HepG2 (cell line): ENCODE results near the gene ARL4D. TPM values are rescaled to one million over a fixed set of nuclear protein-coding genes. Genes with fewer than 3 reads are reported as not detected.

ENCODE experiments used
- ATAC-seq: fragments of 200-7000 bp; cut with Tn5 transposase; 3 replicates; pipeline ENCODE4 v1.9.1; 2020; ENCODE audit warnings: mild to moderate bottlenecking, moderate library complexity
- BruUV-seq: library from RNA; stranded (reverse); fragments of 400-500 nt; replicated peaks from 2 replicates; lab custom pipeline; 2021; lab: Mats Ljungman, UMichigan
- CTCF ChIA-PET: fragments of 300-600 bp; formaldehyde crosslinking; extraction: SDS; loops from one replicate; lab custom pipeline; 2021; ENCODE audit warnings: low total read pairs, inconsistent platforms, low intra/inter-chr PET ratio; lab: Yijun Ruan, JAX
- POLR2A ChIA-PET: fragments of 350-600 bp; sonication (Branson Sonifier 250); formaldehyde crosslinking; loops from one replicate; lab custom pipeline; 2020; ENCODE audit warnings: antibody characterized with exemption, inconsistent platforms; lab: Yijun Ruan, JAX
- DNase-seq: peaks from one replicate; pipeline ENCODE4 v3.0.0-alpha.2; 2015; ENCODE audit warnings: low spot score
- FAIRE-seq: peaks from 3 replicates; lab custom pipeline; 2011; peaks lifted over from hg19 to GRCh38; lab: Jason Lieb, UNC
- H2AFZ ChIP-seq: one replicate; pipeline ENCODE4 v1.6.1; 2011; ENCODE audit warnings: low read length, inconsistent platforms
- H3K27ac ChIP-seq: fragments of 300-600 bp; 3 replicates; pipeline ENCODE4 v1.8.0; 2011; ENCODE audit warnings: mixed run types, mild to moderate bottlenecking, mixed read lengths, low read length, inconsistent platforms; ENCODE audit not compliant: insufficient read depth; ENCODE audit errors: extremely low read length
- H3K27me3 ChIP-seq, 2 experiments: fragments of 200-600 bp in 1 of 2; 2 replicates in 1 of 2; 3 replicates in 1 of 2; pipeline versions ENCODE4 v1.6.0 to v1.8.0; 2011; ENCODE audit warnings: low read length in 2 of 2, mild to moderate bottlenecking in 2 of 2, moderate library complexity in 2 of 2, inconsistent platforms in 1 of 2; ENCODE audit not compliant: insufficient read depth in 2 of 2, control insufficient read depth in 1 of 2
- H3K36me3 ChIP-seq, 2 experiments: fragments of 200-600 bp in 1 of 2; replicated peaks in 1 of 2; 2 replicates in 1 of 2; 3 replicates in 1 of 2; pipeline versions ENCODE4 v1.5.1 to v1.8.0; 2011; ENCODE audit warnings: low read length in 2 of 2, inconsistent platforms in 1 of 2; ENCODE audit not compliant: insufficient read depth in 2 of 2, control insufficient read depth in 1 of 2
- H3K4me1 ChIP-seq: 2 replicates; pipeline ENCODE4 v1.5.1; 2012; ENCODE audit warnings: low read length, inconsistent platforms; ENCODE audit not compliant: insufficient read depth
- H3K4me2 ChIP-seq: 2 replicates; pipeline ENCODE4 v1.6.0; 2011; ENCODE audit warnings: low read depth, low read length, inconsistent platforms
- H3K4me3 ChIP-seq, 3 experiments: fragments of 200-600 bp in 1 of 3; sonication (generic), shearing (Covaris generic) in 1 of 3; replicated peaks in 1 of 3; 2 replicates each; pipeline ENCODE4 v1.5.1; 2011 to 2016; ENCODE audit warnings: low read length in 3 of 3, inconsistent platforms in 2 of 3, low read depth in 2 of 3, mild to moderate bottlenecking in 2 of 3, control low read depth in 1 of 3, mixed read lengths in 1 of 3; ENCODE audit not compliant: insufficient read depth in 1 of 3
- H3K79me2 ChIP-seq: one replicate; pipeline ENCODE4 v1.6.1; 2011; ENCODE audit warnings: low read length, inconsistent platforms; ENCODE audit not compliant: insufficient read depth
- H3K9ac ChIP-seq: 2 replicates; pipeline ENCODE4 v1.6.0; 2011; ENCODE audit warnings: mild to moderate bottlenecking, low read depth, low read length, inconsistent platforms; ENCODE audit not compliant: insufficient read depth
- H3K9me3 ChIP-seq: 2 replicates; pipeline ENCODE4 v1.5.1; 2012; ENCODE audit warnings: mild to moderate bottlenecking, low read length
- H4K20me1 ChIP-seq: 2 replicates; pipeline ENCODE4 v1.6.0; 2011; ENCODE audit warnings: inconsistent platforms, mild to moderate bottlenecking, low read length, moderate library complexity; ENCODE audit not compliant: insufficient read depth
- ELF1 ChIP-seq: sonication (generic); formaldehyde crosslinking; IDR thresholded peaks from 2 replicates; pipeline ENCODE4 v1.4.0; 2020; ENCODE audit warnings: missing genetic modification reagents
- FOSL2 ChIP-seq: sonication (generic); formaldehyde crosslinking; IDR thresholded peaks from 2 replicates; pipeline ENCODE4 v1.4.0; 2020; ENCODE audit warnings: missing genetic modification reagents
- HNRNPH1 ChIP-seq: fragments of 200-400 bp; formaldehyde crosslinking; optimal IDR thresholded peaks from 2 replicates; pipeline ENCODE3; 2017; ENCODE audit warnings: mild to moderate bottlenecking, low read depth, low read length
- HNRNPLL ChIP-seq: fragments of 200-400 bp; formaldehyde crosslinking; IDR thresholded peaks from 2 replicates; pipeline ENCODE4 v1.6.1; 2017; ENCODE audit warnings: mild to moderate bottlenecking, low read depth, low read length; ENCODE audit not compliant: poor library complexity, severe bottlenecking
- JUN ChIP-seq: sonication (generic); formaldehyde crosslinking; IDR thresholded peaks from 2 replicates; pipeline ENCODE4 v1.4.0; 2020; ENCODE audit warnings: mild to moderate bottlenecking, missing genetic modification reagents
- SP140L ChIP-seq: sonication (generic); formaldehyde crosslinking; IDR thresholded peaks from 2 replicates; pipeline ENCODE4 v1.4.0; 2020; ENCODE audit warnings: missing genetic modification reagents, borderline replicate concordance
- ZMYM4 ChIP-seq: sonication (generic); formaldehyde crosslinking; IDR thresholded peaks from 2 replicates; pipeline ENCODE4 v1.8.1; 2023; ENCODE audit warnings: mild to moderate bottlenecking, missing genetic modification reagents
- ZNF20 ChIP-seq: sonication (generic); formaldehyde crosslinking; IDR thresholded peaks from 2 replicates; pipeline ENCODE4 v1.4.0; 2020; ENCODE audit warnings: mild to moderate bottlenecking, moderate library complexity, missing genetic modification reagents
- ZNF333 ChIP-seq: sonication (generic); formaldehyde crosslinking; IDR thresholded peaks from 2 replicates; pipeline ENCODE4 v1.4.0; 2020; ENCODE audit warnings: mild to moderate bottlenecking, missing genetic modification reagents, borderline replicate concordance
- ZNF598 ChIP-seq: sonication (generic); formaldehyde crosslinking; IDR thresholded peaks from 2 replicates; pipeline ENCODE4 v1.5.1; 2020; ENCODE audit warnings: mild to moderate bottlenecking, missing genetic modification reagents, borderline replicate concordance
- WGBS: methylation state at CpG from one replicate; pipeline ENCODE4 v1.1.6; 2017; ENCODE audit warnings: low lambda C conversion rate; 5-methylcytosine and 5-hydroxymethylcytosine counted together
- in situ Hi-C: cut with HindIII; loops from 2 replicates; pipeline ENCODE4 v1.10.0; 2017; ENCODE audit warnings: low pct_unique_long_range_greater_than_20kb; ENCODE audit not compliant: extremely low pct_ligation_motif_present
- intact Hi-C: fragments of 100-400 bp; cut with micrococcal nuclease; formaldehyde crosslinking; loops from one replicate; pipeline ENCODE4 v1.10.0; 2022; ENCODE audit not compliant: unreplicated experiment
- polyA plus RNA-seq, 8 experiments: library from polyadenylated mRNA; depleted of rRNA in 3 of 8; stranded (reverse) in 7 of 8; unstranded in 1 of 8; fragments of >200 nt; fragmentation: Illumina TruSeq in 4 of 8; extraction: Trizol in 4 of 8; gene quantifications; 2 replicates each; pipeline versions ENCODE4 v1.2.1 to v1.2.3, GENCODE V29; 2011 to 2016; ENCODE audit warnings: low read depth in 4 of 8, missing spikeins in 1 of 8, mixed read lengths in 1 of 8; ENCODE audit not compliant: insufficient read depth in 1 of 8
- total RNA-seq, 5 experiments: library from RNA; depleted of rRNA; stranded (reverse); fragments of >200 nt; fragmentation: Illumina TruSeq; extraction: Trizol; gene quantifications; 2 replicates each; pipeline ENCODE4 v1.2.3, GENCODE V29; 2016; ENCODE audit warnings: low read depth in 1 of 5
- TF ChIP-seq, protein P1 (sequence below): sonication (generic); formaldehyde crosslinking; IDR thresholded peaks from 2 replicates; pipeline ENCODE4 v1.4.0; 2020; ENCODE audit warnings: missing genetic modification reagents

ARL4D gene
- total and polyA plus RNA-seq, 2 of the 13 experiments (the other 11 are each of a cell fraction or from before 2014, with no cell fraction given): 9.0 to 25.9 TPM

DNA sequence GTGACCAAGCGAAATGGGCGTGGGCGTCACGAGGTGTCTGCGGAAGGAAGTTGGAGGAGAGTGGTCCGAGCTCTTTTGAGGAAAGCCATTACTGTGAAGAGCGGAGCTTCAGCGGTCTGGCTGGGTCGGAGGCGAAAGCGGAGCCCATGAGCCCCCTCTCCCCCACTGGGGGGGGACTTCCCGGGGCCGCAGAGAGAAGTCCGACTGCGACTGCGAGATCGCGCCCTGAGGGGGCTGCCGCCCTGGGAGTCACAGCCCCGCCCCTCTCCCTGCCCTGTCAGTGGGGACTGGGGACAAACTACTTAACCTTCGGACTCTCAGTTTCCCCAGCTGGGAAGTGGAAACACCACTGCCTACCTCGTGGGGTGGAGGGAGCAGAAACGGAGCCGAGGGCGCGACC, 20.0 kb upstream of the ARL4D start:
- Histone ChIP-seq H3K4me2 (no peak overlapping the region), H2AFZ (no peak overlapping the region), H3K27me3 (no peaks in the 10 kb centered on the region; a peak in 1 of 5 replicates), H3K4me3 (no peak overlapping the region), H3K79me2 (no peaks in the 10 kb centered on the region), H3K36me3 (no peaks in the 10 kb centered on the region), H3K9ac (no peak overlapping the region), H3K27ac (no peak overlapping the region), H4K20me1 (no peaks in the 10 kb centered on the region), H3K9me3 (peaks cover 21% of the 10 kb centered on the region), H3K4me1 (peaks cover 44% of the 10 kb centered on the region)
- intact Hi-C loops (no loop called here), in situ Hi-C loops (no loop called here)
- ATAC-seq: no peak
- no peak for DNase-seq
- ChIA-PET CTCF (no interaction called here), POLR2A (interaction anchor here (1.9 to 5.8 kb wide), 4 partner anchors 9 to 20 kb away, joined by 8 to 45 read pairs (median 10); partner anchors contain the start of gene ARL4D)
- TF ChIP-seq HNRNPH1 (no peak), SP140L (CRISPR knock-in tag) (no peak), ZNF333 (no peak), HNRNPLL (peak; percentile 21), ZNF20 (no peak), ZNF598 (CRISPR knock-in tag) (no peak), ELF1 (CRISPR knock-in tag) (no peak), ZMYM4 (CRISPR knock-in tag) (no peak), JUN (CRISPR knock-in tag) (no peak), FOSL2 (CRISPR knock-in tag) (no peak)
- TF ChIP-seq, protein P1, sequence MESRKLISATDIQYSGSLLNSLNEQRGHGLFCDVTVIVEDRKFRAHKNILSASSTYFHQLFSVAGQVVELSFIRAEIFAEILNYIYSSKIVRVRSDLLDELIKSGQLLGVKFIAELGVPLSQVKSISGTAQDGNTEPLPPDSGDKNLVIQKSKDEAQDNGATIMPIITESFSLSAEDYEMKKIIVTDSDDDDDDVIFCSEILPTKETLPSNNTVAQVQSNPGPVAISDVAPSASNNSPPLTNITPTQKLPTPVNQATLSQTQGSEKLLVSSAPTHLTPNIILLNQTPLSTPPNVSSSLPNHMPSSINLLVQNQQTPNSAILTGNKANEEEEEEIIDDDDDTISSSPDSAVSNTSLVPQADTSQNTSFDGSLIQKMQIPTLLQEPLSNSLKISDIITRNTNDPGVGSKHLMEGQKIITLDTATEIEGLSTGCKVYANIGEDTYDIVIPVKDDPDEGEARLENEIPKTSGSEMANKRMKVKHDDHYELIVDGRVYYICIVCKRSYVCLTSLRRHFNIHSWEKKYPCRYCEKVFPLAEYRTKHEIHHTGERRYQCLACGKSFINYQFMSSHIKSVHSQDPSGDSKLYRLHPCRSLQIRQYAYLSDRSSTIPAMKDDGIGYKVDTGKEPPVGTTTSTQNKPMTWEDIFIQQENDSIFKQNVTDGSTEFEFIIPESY (CRISPR knock-in tag): 0 out of 2 replicates have a peak, but pooled peaks have one; percentile 7
- no peak for FAIRE-seq
- BruUV-seq: no TSS peak
- 90% methylated on average over 26 of the region's 26 CpGs for WGBS
